A172 (cell line): ENCODE results near the gene FSCN2. TPM values are rescaled to one million over a fixed set of nuclear protein-coding genes. Genes with fewer than 3 reads are reported as not detected.

Experiments
- DNase-seq: peaks from one replicate; pipeline ENCODE4 v3.0.0-alpha.2; 2015; ENCODE audit warnings: low spot score
- total RNA-seq: library from RNA; depleted of rRNA; stranded (reverse); fragments of >200 nt; shearing (Covaris generic); gene quantifications from 2 replicates; pipeline ENCODE4 v1.2.3, GENCODE V29; 2014

Gene FSCN2
- total RNA-seq, 1 experiment from 2014 or later: 0.81 TPM

GRCh38 chr17:81489998-81490992 lies 37.9 kb upstream of the FSCN2 start:
- no peak for DNase-seq

DNA sequence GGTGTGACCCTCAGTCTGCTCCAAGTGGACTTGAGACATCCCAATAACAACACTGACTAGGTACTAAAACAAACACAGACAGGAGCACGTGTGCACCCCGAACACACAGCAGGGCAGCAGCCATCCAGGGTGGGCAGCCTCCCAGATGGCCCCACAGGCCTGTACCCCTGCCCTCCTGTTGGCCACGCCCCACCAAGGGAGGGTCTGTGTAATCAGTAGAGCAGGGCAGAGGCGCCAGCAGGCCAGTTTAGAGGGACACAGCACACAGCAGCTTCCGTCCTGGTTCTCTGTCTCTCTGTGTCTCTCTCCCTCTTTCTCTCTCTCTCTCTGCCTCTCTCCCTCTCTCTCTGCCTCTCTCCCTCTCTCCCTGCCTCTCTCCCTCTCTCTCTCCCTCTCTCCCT lies 37.0 kb upstream of the FSCN2 start:
- DNase-seq: no peak

DNA sequence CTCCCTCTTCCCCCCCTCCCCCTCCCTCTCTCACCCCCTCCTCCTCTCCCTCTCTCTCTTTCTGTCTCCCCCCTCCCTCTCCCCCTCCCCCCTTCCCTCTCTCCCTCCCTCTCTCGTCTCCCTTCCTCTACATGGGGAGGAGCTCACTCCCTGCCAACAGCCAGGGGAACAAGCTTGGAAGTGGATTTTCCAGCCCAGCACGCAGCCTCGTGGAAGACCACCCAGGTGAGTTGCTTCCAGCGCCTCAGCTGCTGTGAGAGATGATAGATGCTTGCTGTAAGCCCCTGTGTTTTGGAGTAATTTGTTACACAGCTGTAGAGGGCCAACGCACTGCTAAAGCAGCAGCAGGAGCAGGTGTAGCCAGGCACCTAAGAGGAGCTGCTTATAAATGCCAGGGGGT lies 36.4 kb upstream of the FSCN2 start:
- DNase-seq: no peak

GRCh38 chr17:81492202-81492601 lies 36.0 kb upstream of the FSCN2 start:
- no peak for DNase-seq

DNA sequence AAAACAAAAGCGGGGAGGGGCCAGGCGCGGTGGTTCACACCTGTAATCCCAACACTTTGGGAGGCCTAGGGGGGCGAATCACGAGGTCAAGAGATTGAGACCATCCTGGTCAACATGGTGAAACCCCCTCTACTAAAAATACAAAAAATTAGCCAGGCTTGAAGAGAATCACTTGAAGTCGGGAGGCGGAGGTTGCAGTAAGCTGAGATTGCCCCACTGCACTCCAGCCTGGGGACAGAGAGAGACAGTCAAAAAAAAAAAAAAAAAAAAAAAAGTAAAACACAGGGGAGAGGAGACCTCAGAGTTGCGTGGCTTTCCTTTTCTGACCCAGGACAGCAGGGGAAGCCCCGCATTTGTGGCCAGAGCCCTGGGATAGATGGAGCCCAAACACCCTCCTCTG lies 35.5 kb upstream of the FSCN2 start:
- no peak for DNase-seq

DNA sequence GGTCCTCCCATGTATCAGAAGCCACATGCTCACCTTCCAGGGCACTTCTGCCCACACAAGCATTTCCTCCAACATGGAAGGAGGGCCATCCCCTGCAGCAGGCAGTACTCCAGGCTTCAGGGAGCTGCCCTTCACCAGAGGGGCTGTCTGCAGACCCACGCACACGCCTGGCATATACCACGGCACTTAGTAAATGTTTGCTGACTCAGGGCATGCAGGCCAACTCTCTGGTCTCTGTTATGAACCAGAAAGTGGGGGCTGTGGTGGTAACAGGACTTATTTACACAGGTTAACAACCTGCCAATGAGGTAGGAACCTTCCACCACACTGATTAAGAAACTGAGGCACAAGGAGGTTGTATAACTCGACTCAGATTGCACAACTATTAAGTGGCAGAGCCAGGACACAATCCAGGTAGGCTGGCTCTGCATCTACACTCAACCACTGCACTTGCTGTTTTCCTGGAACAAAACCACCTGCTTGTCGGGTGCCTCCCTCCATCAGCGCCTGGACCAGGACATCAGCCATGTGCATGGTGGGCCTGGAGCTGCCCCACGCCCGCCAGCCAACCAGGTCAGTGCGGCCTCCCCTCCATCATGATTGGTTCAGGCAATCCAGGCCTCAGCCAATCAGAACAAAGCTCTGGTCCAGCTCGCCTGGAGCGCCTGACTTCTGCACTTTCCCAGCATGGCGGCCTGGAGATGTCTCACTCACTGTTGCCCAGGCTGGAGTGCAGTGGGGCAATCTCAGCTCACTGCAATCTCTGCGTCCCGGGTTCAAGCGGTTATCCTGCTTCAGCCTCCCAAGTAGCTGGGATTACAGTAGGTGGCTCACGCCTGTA lies 34.8 kb upstream of the FSCN2 start:
- DNase-seq: no peak

DNA sequence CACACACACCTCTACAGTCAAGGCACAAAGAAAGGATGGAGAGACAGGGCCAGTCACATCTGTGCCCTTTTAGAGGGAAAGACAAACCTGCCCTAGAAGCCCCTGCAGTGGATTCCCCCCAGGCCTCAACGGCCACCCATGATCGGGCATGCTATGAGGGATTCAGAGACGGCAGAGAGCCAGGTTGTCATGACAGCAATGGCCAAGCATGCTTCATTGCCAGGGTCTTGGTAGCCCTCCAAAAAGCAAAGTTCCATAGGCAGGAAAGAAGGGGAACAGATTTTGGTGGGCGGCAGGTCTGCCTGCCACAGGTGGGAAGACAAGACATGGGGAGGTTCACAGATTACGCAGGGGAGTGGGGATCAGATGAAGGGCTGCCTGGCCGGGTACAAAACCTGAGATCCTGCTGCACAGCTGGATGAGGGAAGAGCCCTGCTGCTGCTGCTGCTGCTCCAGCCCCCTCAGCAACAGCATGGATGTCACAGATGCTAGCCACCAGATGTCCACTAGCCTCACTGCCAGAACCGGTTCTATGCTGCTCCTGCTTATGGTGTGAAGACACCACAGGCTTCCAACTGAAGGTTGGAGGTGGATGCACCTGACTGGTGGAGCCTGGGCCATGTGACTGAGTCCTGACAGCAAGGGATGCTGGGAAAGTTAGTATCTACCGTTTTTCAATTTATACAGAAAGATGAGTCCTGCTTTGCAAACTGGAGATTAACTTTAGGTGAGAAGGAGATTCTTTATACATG lies 33.4 kb upstream of the FSCN2 start:
- no peak for DNase-seq

DNA sequence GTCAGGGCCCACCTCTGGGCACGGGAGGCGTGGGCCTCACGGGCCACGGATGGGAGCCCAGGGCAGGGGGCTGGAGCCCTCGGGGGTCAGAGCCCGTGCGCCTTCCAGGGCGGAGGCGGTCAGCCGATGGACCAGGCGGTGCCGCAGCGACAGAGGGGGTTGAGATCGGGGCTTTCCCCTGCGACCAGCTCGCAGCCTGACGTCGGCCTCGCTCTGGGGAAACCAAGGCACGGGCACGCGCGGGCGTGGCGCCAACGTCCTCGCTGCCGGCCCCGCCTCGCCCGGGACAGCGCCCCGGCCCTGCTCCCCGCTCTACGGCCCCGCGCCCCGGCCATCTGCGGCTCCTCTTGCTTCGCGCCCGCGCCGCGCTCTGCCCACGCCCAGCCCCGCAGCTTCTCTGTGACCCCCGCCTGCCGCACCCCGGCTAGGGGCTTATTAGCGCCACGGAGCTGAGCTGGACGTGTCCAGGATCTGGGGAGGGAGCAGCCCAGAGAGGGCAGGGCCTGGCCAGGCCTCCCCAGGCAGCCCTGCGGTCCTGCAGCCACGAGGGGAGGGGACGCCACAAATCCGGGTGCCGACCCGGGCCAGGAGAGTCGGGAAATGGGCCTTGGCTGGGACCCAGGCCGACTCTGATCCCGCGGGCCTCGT lies 29.1 kb upstream of the FSCN2 start:
- no peak for DNase-seq

- DNase-seq: no peak
These were observed 28.6 kb upstream of the FSCN2 start for GRCh38 chr17:81499601-81499970.

DNA sequence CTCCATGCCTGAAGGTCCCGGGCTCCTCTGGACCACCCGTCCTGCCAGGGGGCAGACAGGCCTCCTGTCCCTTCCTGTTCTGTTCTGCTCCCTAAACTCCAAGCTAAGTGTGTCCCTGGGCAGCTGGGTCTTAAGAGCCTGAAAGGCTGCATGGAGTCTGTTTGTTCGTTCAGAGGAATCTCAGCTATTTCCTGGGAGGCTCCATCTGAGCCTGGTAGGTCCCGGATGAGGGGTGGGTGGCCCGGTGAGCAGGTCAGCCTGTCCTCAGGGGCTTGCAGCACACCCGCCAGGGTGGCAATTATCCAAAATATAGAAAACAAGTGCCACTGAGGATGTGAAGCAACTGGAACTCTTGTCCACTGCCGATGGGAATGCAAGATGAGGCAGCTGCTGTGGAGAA lies 28.1 kb upstream of the FSCN2 start:
- no peak for DNase-seq

GRCh38 chr17:81502471-81503017 lies 25.6 kb upstream of the FSCN2 start:
- DNase-seq: no peak

DNA sequence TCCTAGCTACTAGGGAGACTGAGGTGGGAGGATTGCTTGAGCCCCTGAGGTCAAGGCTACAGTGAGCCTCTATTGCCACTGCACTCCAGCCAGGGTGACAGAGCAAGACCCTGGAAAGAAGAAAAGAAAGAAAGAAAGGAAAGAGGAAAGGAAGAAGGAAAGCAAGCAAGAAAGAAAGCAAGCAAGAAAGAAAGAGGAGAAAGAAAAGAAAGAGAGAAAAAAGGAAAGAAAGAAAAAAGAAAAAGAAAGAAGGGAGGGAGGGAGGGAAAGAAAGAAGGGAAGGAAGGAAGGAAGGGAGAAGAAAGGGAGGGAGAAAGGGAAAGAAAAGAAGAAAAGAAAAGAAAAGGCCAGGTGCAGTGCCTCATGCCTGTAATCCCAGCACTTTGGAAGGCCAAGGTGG lies 24.6 kb upstream of the FSCN2 start:
- no peak for DNase-seq

DNA sequence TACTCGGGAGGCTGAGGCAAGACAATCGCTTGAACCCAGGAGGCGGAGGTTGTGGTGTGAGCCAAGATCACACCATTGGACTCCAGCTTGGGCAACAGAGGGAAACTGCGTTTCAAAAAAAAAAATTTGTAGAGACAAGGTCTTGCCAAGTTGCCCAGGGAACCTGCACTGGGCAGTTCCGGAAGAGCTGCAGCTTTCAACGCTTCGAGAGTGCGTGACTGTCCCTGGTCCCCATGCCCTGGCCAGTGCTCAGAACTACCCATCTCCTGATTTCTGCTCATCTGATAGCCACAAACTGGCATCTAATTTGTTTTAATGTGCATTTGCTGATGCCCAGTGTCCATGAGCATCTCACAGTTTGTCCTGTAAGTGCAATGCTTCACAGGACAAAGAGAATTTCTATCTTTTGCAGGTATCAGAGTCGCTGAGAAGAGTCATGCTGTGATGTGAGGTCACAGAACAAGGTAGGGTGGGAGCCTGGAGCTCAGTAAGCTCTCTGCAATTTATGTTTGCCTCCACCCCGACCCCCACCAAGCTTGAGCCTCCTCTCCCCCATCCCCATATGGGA lies 19.5 kb upstream of the FSCN2 start:
- DNase-seq: peak; percentile 40

GRCh38 chr17:81509207-81509971 lies 18.8 kb upstream of the FSCN2 start:
- no peak for DNase-seq

GRCh38 chr17:81509972-81510784 lies 18.0 kb upstream of the FSCN2 start:
- DNase-seq: no peak

DNA sequence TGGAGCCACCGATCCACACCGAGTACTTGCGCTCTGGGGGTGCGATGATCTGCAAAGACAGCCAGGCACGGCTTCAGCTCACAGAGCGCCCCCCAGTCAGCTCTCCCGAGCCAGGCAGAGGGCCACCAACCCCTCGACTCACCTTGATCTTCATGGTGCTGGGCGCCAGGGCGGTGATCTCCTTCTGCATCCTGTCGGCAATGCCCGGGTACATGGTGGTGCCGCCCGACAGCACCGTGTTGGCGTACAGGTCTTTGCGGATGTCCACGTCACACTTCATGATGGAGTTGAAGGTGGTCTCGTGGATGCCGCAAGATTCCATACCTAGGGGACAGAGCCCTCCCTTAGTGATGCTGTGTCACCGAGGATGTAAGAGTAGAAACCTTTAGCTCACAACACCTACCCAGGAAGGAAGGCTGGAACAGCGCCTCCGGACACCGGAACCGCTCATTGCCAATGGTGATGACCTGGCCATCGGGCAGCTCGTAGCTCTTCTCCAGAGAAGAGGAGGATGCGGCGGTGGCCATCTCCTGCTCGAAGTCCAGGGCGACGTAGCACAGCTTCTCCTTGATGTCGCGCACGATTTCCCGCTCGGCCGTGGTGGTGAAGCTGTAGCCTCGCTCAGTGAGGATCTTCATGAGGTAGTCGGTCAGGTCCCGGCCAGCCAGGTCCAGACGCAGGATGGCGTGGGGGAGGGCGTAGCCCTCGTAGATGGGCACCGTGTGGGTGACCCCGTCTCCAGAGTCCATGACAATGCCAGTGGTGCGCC lies 17.2 kb upstream of the FSCN2 start:
- DNase-seq: no peak

GRCh38 chr17:81511554-81511803 lies 16.7 kb upstream of the FSCN2 start:
- no peak for DNase-seq

GRCh38 chr17:81511804-81512561 lies 16.2 kb upstream of the FSCN2 start:
- DNase-seq: peak; percentile 46
